Adipose tissue (tissue), 3 donors: ENCODE data around the gene ELF5. TPM values are rescaled to one million over a fixed set of nuclear protein-coding genes. Genes with fewer than 3 reads are reported as not detected.

ENCODE experiments used
- H3K27ac ChIP-seq: one replicate; pipeline ENCODE4 v1.5.1; 2013; ENCODE audit warnings: low read depth, low read length
- WGBS, 3 donors: extraction: QIAGEN DNeasy Blood & Tissue Kit; methylation state at CpG; one replicate each; pipeline ENCODE4 v1.1.7; 2013; 5-methylcytosine and 5-hydroxymethylcytosine counted together
- polyA plus RNA-seq, 3 donors: library from polyadenylated mRNA; stranded (reverse); fragments of 200-250 nt; gene quantifications; one replicate each; pipeline ENCODE4 v1.2.3, GENCODE V29; 2013
- donor health status: healthy with polysubstance abuse.
- donor health status: Bipolar disorder and iron deficiency.
- donor health status: healthy.

Gene ELF5
- polyA plus RNA-seq, 3 donors: 0.06 to 0.14 TPM; not detected in 1

DNA sequence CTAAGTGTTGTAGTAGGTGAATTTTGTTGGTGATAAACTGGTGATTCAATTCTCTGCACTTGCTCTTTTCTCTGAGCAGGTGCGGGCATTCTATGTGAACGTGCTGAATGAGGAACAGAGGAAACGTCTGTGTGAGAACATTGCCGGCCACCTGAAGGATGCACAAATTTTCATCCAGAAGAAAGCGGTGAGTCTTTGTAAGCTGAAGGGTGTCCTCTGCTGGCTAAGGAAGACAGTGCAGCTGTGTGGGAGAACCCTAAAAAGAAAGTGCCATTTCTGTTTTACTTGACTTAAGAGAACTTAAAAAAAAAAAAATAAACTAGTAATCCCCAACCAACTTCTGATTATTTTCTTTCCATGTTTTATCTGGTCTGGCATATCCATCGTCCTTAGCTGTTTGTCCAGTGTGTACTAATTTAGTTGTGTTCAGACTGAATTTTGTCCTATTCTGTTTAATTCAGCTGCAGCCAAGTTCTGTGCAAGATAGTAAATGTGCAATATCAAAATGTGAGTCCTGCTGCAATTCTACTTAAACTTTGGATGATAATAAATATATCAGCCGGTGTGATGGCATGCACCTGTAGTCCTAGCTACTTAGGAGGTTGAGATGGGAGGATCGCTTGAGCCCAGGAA, 45.3 kb downstream of the ELF5 start:
- no peak overlapping the region for H3K27ac ChIP-seq
- WGBS, 3 donors: 73 to 75% (median 75%) methylated on average over 8 of the region's 8 CpGs

DNA sequence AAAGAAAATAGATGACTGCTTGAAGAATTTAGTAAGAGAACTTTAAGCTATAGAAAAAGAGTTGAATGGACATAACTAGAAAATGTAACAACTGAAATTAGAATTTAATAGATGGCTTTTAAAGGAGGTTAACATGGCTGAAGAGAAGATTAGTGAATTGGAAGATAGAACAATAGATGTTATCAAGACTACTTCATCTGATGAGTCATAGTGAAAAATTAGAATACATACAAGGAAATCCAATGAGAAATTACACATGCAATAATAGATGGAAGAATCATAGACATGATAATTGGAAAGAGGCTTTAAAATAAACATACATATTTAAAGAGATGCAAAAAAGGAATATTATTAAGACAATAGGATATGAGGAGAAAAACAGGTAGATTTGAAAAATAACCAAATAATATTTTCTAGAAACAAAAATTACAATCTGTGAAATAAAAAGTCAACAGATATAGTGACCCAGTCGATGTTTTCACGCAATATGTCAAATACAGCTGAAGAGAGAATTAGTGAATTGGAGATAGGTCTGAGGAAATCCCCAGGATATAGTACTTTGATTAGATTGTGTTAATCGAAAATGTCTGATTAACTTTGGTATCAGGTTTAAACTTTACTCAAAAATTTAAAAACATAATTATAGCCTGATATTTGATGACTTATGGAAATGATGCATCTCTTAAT, 46.6 kb downstream of the ELF5 start:
- 81 to 98% (median 96%) methylated on average over 3 of the region's 3 CpGs for WGBS, 3 donors
- no peak overlapping the region for H3K27ac ChIP-seq

DNA sequence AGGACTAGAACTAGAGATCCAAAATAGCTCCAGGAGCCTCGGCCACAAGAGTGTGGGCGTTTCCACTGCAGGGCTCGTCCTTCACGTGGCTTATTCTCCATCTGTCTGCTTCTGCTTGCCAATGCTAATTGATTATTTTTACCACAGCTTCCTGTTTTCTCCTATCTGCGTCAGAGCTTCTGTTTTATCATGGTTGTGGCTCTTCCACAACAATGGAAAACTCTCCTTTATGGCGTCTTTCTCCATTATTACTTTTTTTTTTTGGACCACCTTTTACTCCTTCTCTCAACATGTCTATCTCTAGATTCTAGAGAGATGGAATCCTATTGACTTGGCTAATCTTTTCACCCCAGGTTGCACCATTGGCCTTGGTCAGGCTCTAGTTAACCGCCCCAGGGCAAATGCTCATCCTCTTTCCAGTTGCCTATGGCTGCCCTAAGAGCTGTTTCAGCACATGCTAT, 49.0 kb downstream of the ELF5 start:
- no peak overlapping the region for H3K27ac ChIP-seq
- 52 to 73% (median 57%) methylated on average over 7 of the region's 7 CpGs for WGBS, 3 donors

DNA sequence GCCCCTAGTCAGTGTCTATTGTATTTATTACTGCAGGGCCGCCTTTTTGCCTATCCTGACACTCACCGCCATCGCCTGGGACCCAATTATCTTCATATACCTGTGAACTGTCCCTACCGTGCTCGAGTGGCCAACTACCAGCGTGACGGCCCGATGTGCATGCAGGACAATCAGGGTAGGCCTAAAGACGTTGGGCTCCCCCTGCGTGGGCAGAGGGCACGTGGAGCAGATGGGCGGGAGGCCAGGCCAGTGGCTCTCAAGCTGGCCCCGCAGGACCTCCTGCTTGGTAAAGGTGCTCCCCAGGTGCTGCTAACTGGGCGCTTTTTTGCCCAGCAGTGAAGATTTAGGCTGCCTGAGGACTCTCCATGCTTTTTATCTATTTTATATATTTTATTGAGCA, 52.4 kb downstream of the ELF5 start:
- no peak overlapping the region for H3K27ac ChIP-seq
- 91 to 95% (median 95%) methylated on average over 14 of the region's 14 CpGs for WGBS, 3 donors

- H3K27ac ChIP-seq: no peak overlapping the region
- 79 to 87% (median 81%) methylated on average over 4 of the region's 4 CpGs for WGBS, 3 donors
Observed at GRCh38 chr11:34460278-34460677, 53.3 kb downstream of the ELF5 start.

DNA sequence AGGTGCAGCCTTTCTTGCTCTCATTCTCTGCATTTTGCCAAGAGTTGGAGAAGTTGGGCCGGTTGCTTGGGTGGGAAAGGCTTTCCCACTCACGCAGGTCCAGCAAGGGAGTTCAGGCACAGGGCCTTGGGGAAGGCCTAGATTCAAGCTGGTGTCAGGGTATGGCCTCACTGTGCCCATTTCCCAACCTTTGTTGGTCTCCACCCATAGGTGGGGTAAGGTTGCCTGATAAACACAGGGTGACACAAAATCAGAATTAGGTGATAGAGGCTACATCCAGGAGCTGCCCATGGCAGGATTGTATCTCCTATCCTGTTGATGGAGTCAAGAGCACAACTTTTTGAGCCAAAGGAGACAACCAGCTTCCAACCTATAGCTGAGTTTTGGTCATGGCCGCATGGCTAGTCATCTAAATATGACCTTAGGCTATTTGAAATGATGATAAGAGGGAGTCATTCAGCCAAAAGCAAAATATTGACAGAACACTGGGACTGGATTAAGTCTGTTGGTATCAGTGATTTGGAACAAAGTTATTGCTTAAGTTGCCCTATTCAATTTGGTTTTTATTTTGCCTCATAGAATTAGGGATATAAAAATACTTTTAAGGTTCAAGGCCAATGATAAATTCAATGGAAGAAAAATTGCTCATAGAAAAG, 54.0 kb downstream of the ELF5 start:
- WGBS, 3 donors: 86 to 97% (median 96%) methylated on average over 3 of the region's 3 CpGs

GRCh38 chr11:34458525-34458924, 55.1 kb downstream of the ELF5 start:
- WGBS, 3 donors: 72 to 80% (median 78%) methylated on average over 4 of the region's 4 CpGs
- no peak overlapping the region for H3K27ac ChIP-seq

More for the DNA sequence above, 54.0 kb downstream of the ELF5 start:
- H3K27ac ChIP-seq: no peak overlapping the region

GRCh38 chr11:34457607-34458006, 56.0 kb downstream of the ELF5 start:
- WGBS, 3 donors: 62 to 95% (median 92%) methylated on average over 2 of the region's 2 CpGs
- H3K27ac ChIP-seq: no peak overlapping the region

DNA sequence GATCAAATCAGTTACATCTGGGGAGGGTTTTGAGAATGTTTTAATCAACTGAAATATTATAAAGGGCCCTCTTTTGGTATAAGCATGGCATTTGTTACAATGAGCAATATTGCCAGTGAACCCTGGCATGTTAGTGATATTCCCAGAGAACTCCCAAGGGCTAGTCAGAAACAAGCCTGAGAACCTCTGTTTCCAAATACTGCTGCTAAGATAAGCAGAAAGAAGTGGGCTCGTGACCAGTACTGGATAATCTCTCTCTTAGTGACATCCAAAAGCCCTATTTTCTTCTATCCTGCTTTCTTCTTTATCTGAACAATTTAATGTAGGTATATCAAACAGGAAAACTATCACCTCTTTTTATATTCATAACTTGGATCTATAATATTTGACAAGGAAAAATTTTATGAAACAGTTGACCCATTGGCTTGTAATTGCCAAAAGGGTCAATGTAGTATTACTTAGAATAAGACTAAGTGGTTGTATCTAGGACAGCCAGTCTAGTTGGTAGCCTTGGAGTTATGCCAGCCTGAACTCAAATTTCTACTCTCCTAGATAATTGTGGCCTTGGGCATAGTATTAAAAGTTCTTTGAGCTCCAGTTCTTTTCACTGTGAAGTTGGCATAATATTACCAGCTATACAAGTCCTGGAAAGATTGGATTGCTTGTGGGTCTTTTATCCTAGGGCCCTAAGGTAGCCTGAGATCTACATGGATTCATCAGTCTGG, 59.1 kb downstream of the ELF5 start:
- no peak overlapping the region for H3K27ac ChIP-seq
- 30 to 82% (median 80%) methylated on average over 1 of the region's 1 CpG for WGBS, 3 donors

DNA sequence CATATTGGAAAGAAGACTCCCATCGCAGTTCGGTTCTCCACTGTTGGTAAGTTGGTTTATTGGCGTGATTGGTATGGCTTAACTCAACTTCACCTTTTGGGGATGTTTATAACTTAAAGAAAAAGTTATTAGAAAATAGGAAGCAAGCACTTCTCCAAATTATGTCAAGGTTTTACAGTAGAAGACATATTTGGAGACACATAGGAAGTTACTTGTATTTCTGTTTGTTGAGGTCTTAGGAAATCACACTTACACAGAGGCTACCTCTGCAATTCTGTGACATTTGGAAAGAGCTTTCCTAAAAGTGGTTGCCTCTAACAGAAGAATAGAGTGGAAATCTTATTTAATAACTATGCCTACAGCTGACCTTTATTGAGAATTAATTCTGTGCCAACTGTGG, 62.5 kb downstream of the ELF5 start:
- WGBS, 3 donors: 63 to 95% (median 64%) methylated on average over 3 of the region's 3 CpGs
- no peak overlapping the region for H3K27ac ChIP-seq

- 26 to 34% (median 33%) methylated on average over 3 of the region's 3 CpGs for WGBS, 3 donors
- H3K27ac ChIP-seq: no peak overlapping the region
Observed at GRCh38 chr11:34449013-34449412, 64.6 kb downstream of the ELF5 start.

- H3K27ac ChIP-seq: no peak overlapping the region
- WGBS, 3 donors: 70 to 85% (median 72%) methylated on average over 11 of the region's 11 CpGs
Observed at GRCh38 chr11:34448223-34448994, 65.2 kb downstream of the ELF5 start.

DNA sequence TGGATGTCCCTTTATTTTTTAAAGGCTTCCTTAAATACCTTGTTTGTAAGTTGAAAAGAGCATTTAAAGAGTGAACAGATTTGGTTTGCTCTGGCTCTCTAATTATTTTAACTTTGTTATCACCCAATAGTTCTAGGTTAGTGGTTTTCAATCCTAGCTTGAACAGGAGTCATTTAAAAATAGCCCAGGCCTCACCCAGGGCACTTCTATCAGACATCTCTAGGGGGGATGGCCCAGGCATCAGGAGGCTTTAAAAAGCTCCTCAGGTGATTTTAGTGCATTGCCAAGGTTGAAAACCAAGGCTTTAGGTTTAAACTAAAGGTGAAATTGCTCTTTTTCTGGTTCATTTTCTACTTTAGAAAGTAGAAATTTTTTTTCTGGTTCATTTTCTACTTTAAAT, 66.5 kb downstream of the ELF5 start:
- no peak overlapping the region for H3K27ac ChIP-seq

- H3K27ac ChIP-seq: no peak overlapping the region
- WGBS, 3 donors: 62 to 70% (median 69%) methylated on average over 5 of the region's 5 CpGs
Observed at GRCh38 chr11:34446386-34446785, 67.2 kb downstream of the ELF5 start.

- WGBS, 3 donors: 52 to 75% (median 71%) methylated on average over 4 of the region's 4 CpGs
- no peak overlapping the region for H3K27ac ChIP-seq
Observed at GRCh38 chr11:34445956-34446355, 67.6 kb downstream of the ELF5 start.

GRCh38 chr11:34444428-34444827, 69.2 kb downstream of the ELF5 start:
- H3K27ac ChIP-seq: no peak overlapping the region
- WGBS, 3 donors: 41 to 65% (median 48%) methylated on average over 4 of the region's 4 CpGs

- H3K27ac ChIP-seq: no peak overlapping the region
- 75 to 85% (median 77%) methylated on average over 3 of the region's 3 CpGs for WGBS, 3 donors
Observed at GRCh38 chr11:34443136-34443535, 70.5 kb downstream of the ELF5 start.

DNA sequence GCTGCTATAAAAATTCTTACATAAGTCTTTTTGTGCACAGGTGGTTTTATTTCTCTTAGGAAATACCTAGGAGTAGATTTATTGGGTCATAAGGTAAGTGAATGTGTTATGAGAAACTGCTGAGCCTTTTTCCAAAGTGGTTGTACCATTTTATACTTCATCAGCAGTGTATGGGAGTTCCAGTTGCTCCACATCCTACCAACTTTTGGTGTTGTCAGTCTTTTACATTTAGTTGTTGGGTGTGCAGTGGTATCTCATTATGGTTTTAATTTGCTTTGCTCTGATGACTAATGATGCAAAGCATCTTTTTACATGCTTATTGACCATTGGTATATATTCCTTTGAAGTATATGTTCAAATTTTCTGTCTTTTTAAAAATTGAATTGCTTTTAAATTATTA, 71.8 kb downstream of the ELF5 start:
- H3K27ac ChIP-seq: no peak overlapping the region
